ENCODE data around the gene GPRC5A. TPM values are rescaled to one million over a fixed set of nuclear protein-coding genes. Genes with fewer than 3 reads are reported as not detected.

GPRC5A gene
- total and polyA plus RNA-seq, 2 of the 13 experiments (the other 11 are each of a cell fraction or from before 2014, with no cell fraction given), result 0.27 to 3.0 TPM

- TF ChIP-seq ZNF18 (CRISPR knock-in tag; IDR thresholded peaks at IDR 0.05; ENCODE audit: insufficient replicate concordance) (no peak), ZNF747 (CRISPR knock-in tag; IDR thresholded peaks at IDR 0.05; ENCODE audit: borderline replicate concordance) (0 out of 2 replicates have a peak, but pooled peaks have one; percentile 61), ZNF331 (CRISPR knock-in tag; IDR thresholded peaks at IDR 0.05) (0 out of 2 replicates have a peak, but pooled peaks have one; percentile 26), FOXK1 (CRISPR knock-in tag; IDR thresholded peaks at IDR 0.05; ENCODE audit: borderline replicate concordance, low read depth) (peak; percentile 68), ZNF280D (CRISPR knock-in tag; IDR thresholded peaks at IDR 0.05) (no peak), MAZ (IDR thresholded peaks at IDR 0.05; ENCODE audit: borderline replicate concordance, low read depth, low read length) (no peak), MAZ (CRISPR knock-in tag; IDR thresholded peaks at IDR 0.05; ENCODE audit: low read depth) (peak; percentile 84), TBX2 (CRISPR knock-in tag; IDR thresholded peaks at IDR 0.05; ENCODE audit: borderline replicate concordance) (peak; percentile 86), NR3C1 (CRISPR knock-in tag; IDR thresholded peaks at IDR 0.05) (no peak), BORCS8-MEF2B (CRISPR knock-in tag; IDR thresholded peaks at IDR 0.05) (0 out of 2 replicates have a peak, but pooled peaks have one; percentile 44), ZFY (CRISPR knock-in tag; IDR thresholded peaks at IDR 0.05) (peak; percentile 74), NR2F1 (CRISPR knock-in tag; IDR thresholded peaks at IDR 0.05) (peak; percentile 74 to 81; a peak in 3 of 4 replicates), TBP (CRISPR knock-in tag; IDR thresholded peaks at IDR 0.05) (no peak), NCOR1 (IDR thresholded peaks at IDR 0.05; ENCODE audit: borderline replicate concordance, low read length) (no peak), ZBTB25 (CRISPR knock-in tag; IDR thresholded peaks at IDR 0.05) (0 out of 2 replicates have a peak, but pooled peaks have one; percentile 48), JARID2 (CRISPR knock-in tag; IDR thresholded peaks at IDR 0.05; ENCODE audit: insufficient replicate concordance) (no peak), ZNF329 (CRISPR knock-in tag; IDR thresholded peaks at IDR 0.05; ENCODE audit: low read depth) (no peak), SRSF4 (IDR thresholded peaks at IDR 0.05; ENCODE audit: low read depth, low read length, poor library complexity, severe bottlenecking) (no peak), MXD4 (CRISPR knock-in tag; IDR thresholded peaks at IDR 0.05) (no peak), ZNF253 (CRISPR knock-in tag; IDR thresholded peaks at IDR 0.05; ENCODE audit: borderline replicate concordance) (no peak), AGO1 (IDR thresholded peaks at IDR 0.05; ENCODE audit: low read depth, low read length, poor library complexity, severe bottlenecking) (no peak), NFE2L1 (CRISPR knock-in tag; IDR thresholded peaks at IDR 0.05; ENCODE audit: borderline replicate concordance) (no peak), XBP1 (CRISPR knock-in tag; IDR thresholded peaks at IDR 0.05) (no peak)
These were observed 36.1 kb downstream of the GPRC5A start (continued) for GRCh38 chr12:12927211-12928079.
